SK-N-SH treated with all-trans-retinoic acid at 6 μM for 48 hours (cell line): ENCODE measurements around the gene SLC22A17.

Experiments used
- ATAC-seq: fragments of 200-7000 bp; cut with Tn5 transposase; 3 replicates; pipeline ENCODE4 v1.9.1; 2020; ENCODE audit warnings: mild to moderate bottlenecking, moderate library complexity
- ARNTL ChIP-seq: fragments of 450-650 bp; formaldehyde crosslinking; IDR thresholded peaks from 2 replicates; pipeline ENCODE4 v1.5.0; 2020; ENCODE audit warnings: low read depth, mild to moderate bottlenecking, moderate library complexity, borderline replicate concordance
- BACH2 ChIP-seq: fragments of 250-450 bp; sonication (Bioruptor Pico); IDR thresholded peaks from 2 replicates; pipeline ENCODE4 v1.9.0; 2021; ENCODE audit warnings: mild to moderate bottlenecking, borderline replicate concordance
- CSDC2 ChIP-seq: fragments of 250-450 bp; sonication (Bioruptor Pico); IDR thresholded peaks from 2 replicates; pipeline ENCODE4 v1.5.0; 2020; ENCODE audit warnings: mild to moderate bottlenecking, moderate library complexity
- ESRRG ChIP-seq: fragments of 250-450 bp; sonication (Bioruptor Pico); IDR thresholded peaks from 2 replicates; pipeline ENCODE4 v1.6.1; 2021; ENCODE audit warnings: mild to moderate bottlenecking
- GLIS3 ChIP-seq: fragments of 250-450 bp; sonication (Bioruptor Pico); IDR thresholded peaks from 2 replicates; pipeline ENCODE4 v1.5.0; 2020; ENCODE audit warnings: mild to moderate bottlenecking, moderate library complexity
- ISL1 ChIP-seq: fragments of 250-450 bp; sonication (Bioruptor Pico); IDR thresholded peaks from 2 replicates; pipeline ENCODE4 v2.1.2; 2022; ENCODE audit warnings: mild to moderate bottlenecking, moderate library complexity
- OSR1 ChIP-seq: fragments of 250-450 bp; sonication (Bioruptor Pico); IDR thresholded peaks from 2 replicates; pipeline ENCODE4 v1.8.0; 2022; ENCODE audit warnings: moderate library complexity, mild to moderate bottlenecking, inconsistent platforms
- PPARA ChIP-seq: fragments of 250-450 bp; sonication (Bioruptor Pico); IDR thresholded peaks from 2 replicates; pipeline ENCODE4 v1.5.0; 2020; ENCODE audit warnings: mild to moderate bottlenecking, borderline replicate concordance
- RARB ChIP-seq: fragments of 250-450 bp; sonication (Bioruptor Pico); IDR thresholded peaks from 2 replicates; pipeline ENCODE4 v1.8.0; 2021; ENCODE audit warnings: mild to moderate bottlenecking, moderate library complexity
- SNAI2 ChIP-seq: fragments of 250-450 bp; sonication (Bioruptor Pico); IDR thresholded peaks from 2 replicates; pipeline ENCODE4 v1.5.0; 2020; ENCODE audit warnings: mild to moderate bottlenecking, moderate library complexity
- TCF4 ChIP-seq: fragments of 250-450 bp; sonication (Bioruptor Pico); IDR thresholded peaks from 2 replicates; pipeline ENCODE4 v1.8.0; 2021; ENCODE audit warnings: mild to moderate bottlenecking, moderate library complexity, borderline replicate concordance
- TOX ChIP-seq: fragments of 250-450 bp; sonication (Bioruptor Pico); IDR thresholded peaks from 2 replicates; pipeline ENCODE4 v1.8.0; 2021; ENCODE audit warnings: mild to moderate bottlenecking, moderate library complexity, borderline replicate concordance
- ZC3H10 ChIP-seq: fragments of 250-450 bp; sonication (Bioruptor Pico); IDR thresholded peaks from 2 replicates; pipeline ENCODE4 v1.5.1; 2021; ENCODE audit warnings: mild to moderate bottlenecking, moderate library complexity
- ZFP3 ChIP-seq: fragments of 250-450 bp; sonication (Bioruptor Pico); IDR thresholded peaks from 2 replicates; pipeline ENCODE4 v1.5.0; 2020; ENCODE audit warnings: mild to moderate bottlenecking, moderate library complexity
- ZNF565 ChIP-seq: fragments of 450-650 bp; formaldehyde crosslinking; conservative IDR thresholded peaks from 2 replicates; pipeline ENCODE4 v1.5.0; 2020; ENCODE audit warnings: low read depth, mild to moderate bottlenecking, moderate library complexity
- ZNF70 ChIP-seq: fragments of 450-650 bp; formaldehyde crosslinking; IDR thresholded peaks from 2 replicates; pipeline ENCODE4 v1.5.0; 2020; ENCODE audit warnings: mild to moderate bottlenecking, moderate library complexity
- ZNF8 ChIP-seq: fragments of 450-650 bp; formaldehyde crosslinking; IDR thresholded peaks from 2 replicates; pipeline ENCODE4 v1.5.0; 2020; ENCODE audit warnings: mild to moderate bottlenecking, moderate library complexity
- TF ChIP-seq, protein P1 (sequence below): fragments of 250-450 bp; sonication (Bioruptor Pico); IDR thresholded peaks from 2 replicates; pipeline ENCODE4 v1.5.1; 2021; ENCODE audit warnings: mild to moderate bottlenecking, moderate library complexity
- TF ChIP-seq, protein P2 (sequence below): fragments of 250-450 bp; sonication (Bioruptor Pico); IDR thresholded peaks from 2 replicates; pipeline ENCODE4 v1.8.0; 2020; ENCODE audit warnings: mild to moderate bottlenecking, moderate library complexity, borderline replicate concordance
- TF ChIP-seq, protein P3 (sequence below): fragments of 250-450 bp; sonication (Bioruptor Pico); IDR thresholded peaks from 2 replicates; pipeline ENCODE4 v1.5.0; 2020; ENCODE audit warnings: mild to moderate bottlenecking, moderate library complexity
- TF ChIP-seq, protein P4 (sequence below): fragments of 250-450 bp; sonication (Bioruptor Pico); IDR thresholded peaks from 2 replicates; pipeline ENCODE4 v1.8.0; 2021; ENCODE audit warnings: low read depth, mild to moderate bottlenecking, moderate library complexity, borderline replicate concordance

The SLC22A17 gene

DNA sequence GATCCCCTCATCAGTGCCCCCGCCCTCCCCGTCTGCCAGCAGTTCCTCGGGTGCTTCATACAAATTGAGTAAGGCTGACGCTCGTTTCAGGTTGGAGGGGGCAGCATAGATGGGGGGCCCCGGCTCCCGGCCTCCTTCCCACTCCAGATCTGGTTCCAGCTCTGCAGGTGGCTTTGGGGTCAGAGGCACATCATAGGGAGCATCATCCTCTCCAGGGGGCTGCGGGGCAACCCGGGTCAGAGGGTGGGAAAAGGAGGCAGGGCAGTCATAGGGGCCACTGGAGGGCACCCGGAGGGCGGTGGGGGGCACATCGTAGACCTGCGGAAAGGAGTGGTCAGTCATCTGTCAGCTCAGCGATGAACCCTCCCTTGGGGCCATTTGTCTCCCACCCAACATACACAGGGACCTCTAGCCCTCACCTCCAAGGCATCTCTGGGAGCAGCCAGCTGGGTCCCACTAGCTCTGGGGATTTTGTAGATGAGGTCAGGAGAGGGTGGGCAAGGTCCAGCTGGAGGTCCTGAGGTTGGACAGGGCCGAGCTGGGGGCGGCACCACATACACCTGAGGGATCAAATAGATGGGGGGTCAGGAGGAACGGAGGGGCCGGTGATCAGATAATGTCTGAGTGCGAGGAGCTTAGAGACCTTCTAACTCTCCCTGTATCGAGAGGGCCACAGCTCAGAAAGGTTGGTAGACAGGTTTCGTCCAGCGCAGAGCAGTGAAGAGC, 7.2 kb upstream of the SLC22A17 start:
- no peak for ATAC-seq

DNA sequence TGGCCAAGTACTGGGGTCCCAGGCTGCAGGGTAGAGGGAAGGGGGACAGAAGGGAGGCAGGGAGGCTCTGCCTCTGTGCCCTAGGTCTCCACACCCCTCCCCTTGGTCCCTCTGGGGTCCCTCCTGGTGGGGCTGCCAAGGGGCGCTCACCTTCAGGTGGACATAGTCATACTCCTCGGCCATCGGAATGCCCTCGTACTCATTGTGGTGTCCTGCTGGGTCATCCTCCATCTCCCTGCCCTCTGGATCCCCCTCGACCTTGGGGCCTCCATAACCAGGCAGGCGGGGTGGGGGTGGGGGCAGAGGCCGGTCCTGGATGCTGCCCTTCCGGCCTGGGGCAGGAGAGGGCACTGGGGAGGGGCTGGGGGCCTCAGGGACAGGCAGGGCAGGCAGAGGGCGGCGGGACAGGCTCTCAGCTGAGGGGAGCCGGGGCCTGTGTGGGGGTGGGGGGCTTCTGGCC, 6.5 kb upstream of the SLC22A17 start:
- ATAC-seq, result no peak
- TF ChIP-seq ZC3H10 (CRISPR knock-in tag) (no peak), ARNTL (CRISPR knock-in tag) (no peak), ESRRG (CRISPR knock-in tag) (no peak), ZNF8 (CRISPR knock-in tag) (no peak), ISL1 (no peak), SNAI2 (no peak), TOX (no peak), ZNF70 (no peak), OSR1 (CRISPR knock-in tag) (no peak), GLIS3 (CRISPR knock-in tag) (no peak), ZNF565 (CRISPR knock-in tag) (no peak), TCF4 (no peak), CSDC2 (CRISPR knock-in tag) (no peak), BACH2 (CRISPR knock-in tag) (no peak), PPARA (CRISPR knock-in tag) (no peak), ZFP3 (CRISPR knock-in tag) (no peak)
- TF ChIP-seq, protein P1, sequence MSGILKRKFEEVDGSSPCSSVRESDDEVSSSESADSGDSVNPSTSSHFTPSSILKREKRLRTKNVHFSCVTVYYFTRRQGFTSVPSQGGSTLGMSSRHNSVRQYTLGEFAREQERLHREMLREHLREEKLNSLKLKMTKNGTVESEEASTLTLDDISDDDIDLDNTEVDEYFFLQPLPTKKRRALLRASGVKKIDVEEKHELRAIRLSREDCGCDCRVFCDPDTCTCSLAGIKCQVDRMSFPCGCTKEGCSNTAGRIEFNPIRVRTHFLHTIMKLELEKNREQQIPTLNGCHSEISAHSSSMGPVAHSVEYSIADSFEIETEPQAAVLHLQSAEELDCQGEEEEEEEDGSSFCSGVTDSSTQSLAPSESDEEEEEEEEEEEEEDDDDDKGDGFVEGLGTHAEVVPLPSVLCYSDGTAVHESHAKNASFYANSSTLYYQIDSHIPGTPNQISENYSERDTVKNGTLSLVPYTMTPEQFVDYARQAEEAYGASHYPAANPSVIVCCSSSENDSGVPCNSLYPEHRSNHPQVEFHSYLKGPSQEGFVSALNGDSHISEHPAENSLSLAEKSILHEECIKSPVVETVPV, result no peak
- TF ChIP-seq, protein P2, sequence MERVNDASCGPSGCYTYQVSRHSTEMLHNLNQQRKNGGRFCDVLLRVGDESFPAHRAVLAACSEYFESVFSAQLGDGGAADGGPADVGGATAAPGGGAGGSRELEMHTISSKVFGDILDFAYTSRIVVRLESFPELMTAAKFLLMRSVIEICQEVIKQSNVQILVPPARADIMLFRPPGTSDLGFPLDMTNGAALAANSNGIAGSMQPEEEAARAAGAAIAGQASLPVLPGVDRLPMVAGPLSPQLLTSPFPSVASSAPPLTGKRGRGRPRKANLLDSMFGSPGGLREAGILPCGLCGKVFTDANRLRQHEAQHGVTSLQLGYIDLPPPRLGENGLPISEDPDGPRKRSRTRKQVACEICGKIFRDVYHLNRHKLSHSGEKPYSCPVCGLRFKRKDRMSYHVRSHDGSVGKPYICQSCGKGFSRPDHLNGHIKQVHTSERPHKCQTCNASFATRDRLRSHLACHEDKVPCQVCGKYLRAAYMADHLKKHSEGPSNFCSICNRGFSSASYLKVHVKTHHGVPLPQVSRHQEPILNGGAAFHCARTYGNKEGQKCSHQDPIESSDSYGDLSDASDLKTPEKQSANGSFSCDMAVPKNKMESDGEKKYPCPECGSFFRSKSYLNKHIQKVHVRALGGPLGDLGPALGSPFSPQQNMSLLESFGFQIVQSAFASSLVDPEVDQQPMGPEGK (CRISPR knock-in tag), result no peak
- TF ChIP-seq, protein P3, sequence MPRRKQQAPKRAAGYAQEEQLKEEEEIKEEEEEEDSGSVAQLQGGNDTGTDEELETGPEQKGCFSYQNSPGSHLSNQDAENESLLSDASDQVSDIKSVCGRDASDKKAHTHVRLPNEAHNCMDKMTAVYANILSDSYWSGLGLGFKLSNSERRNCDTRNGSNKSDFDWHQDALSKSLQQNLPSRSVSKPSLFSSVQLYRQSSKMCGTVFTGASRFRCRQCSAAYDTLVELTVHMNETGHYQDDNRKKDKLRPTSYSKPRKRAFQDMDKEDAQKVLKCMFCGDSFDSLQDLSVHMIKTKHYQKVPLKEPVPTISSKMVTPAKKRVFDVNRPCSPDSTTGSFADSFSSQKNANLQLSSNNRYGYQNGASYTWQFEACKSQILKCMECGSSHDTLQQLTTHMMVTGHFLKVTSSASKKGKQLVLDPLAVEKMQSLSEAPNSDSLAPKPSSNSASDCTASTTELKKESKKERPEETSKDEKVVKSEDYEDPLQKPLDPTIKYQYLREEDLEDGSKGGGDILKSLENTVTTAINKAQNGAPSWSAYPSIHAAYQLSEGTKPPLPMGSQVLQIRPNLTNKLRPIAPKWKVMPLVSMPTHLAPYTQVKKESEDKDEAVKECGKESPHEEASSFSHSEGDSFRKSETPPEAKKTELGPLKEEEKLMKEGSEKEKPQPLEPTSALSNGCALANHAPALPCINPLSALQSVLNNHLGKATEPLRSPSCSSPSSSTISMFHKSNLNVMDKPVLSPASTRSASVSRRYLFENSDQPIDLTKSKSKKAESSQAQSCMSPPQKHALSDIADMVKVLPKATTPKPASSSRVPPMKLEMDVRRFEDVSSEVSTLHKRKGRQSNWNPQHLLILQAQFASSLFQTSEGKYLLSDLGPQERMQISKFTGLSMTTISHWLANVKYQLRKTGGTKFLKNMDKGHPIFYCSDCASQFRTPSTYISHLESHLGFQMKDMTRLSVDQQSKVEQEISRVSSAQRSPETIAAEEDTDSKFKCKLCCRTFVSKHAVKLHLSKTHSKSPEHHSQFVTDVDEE (CRISPR knock-in tag), result no peak
- TF ChIP-seq, protein P4, sequence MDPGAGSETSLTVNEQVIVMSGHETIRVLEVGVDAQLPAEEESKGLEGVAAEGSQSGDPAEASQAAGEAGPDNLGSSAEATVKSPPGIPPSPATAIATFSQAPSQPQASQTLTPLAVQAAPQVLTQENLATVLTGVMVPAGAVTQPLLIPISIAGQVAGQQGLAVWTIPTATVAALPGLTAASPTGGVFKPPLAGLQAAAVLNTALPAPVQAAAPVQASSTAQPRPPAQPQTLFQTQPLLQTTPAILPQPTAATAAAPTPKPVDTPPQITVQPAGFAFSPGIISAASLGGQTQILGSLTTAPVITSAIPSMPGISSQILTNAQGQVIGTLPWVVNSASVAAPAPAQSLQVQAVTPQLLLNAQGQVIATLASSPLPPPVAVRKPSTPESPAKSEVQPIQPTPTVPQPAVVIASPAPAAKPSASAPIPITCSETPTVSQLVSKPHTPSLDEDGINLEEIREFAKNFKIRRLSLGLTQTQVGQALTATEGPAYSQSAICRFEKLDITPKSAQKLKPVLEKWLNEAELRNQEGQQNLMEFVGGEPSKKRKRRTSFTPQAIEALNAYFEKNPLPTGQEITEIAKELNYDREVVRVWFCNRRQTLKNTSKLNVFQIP (CRISPR knock-in tag), result no peak

More for the DNA sequence above, 7.2 kb upstream of the SLC22A17 start:
- TF ChIP-seq CSDC2 (CRISPR knock-in tag) (no peak), PPARA (CRISPR knock-in tag) (no peak), ZNF565 (CRISPR knock-in tag) (no peak)
- TF ChIP-seq, protein P4 (CRISPR knock-in tag), result no peak

DNA sequence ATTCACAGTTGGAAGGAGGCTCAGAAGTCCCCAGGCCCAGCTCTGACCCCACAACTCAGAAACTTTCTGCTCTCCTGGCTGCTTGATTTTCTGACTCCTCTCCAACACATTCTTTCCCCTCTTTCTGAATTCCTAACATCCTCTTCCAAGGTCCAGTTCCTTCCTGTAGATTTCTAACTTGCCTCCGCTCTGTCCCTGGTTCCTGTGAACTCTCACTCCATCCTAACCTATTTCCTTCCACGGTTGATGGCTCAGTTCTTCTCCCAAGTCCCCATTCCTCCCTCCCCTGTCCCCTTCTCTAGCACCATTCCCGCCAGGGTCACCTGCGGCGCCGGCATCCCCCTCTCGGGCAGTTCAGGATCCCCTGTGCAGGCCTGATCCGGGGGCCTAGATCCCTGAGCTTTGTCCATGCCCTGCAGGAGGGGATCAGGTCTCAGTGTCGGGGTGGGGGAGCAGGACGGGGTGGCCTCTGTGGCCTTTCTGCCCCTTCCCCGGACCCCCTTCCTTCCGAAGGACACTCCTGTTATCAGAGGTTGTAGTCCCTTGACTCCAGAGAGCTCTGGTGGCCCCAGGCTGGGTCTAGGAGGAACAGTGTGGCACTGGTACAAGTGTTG, 6.0 kb upstream of the SLC22A17 start:
- no peak for ATAC-seq
- TF ChIP-seq RARB (CRISPR knock-in tag) (no peak), ARNTL (CRISPR knock-in tag) (no peak), ZFP3 (CRISPR knock-in tag) (no peak)
- TF ChIP-seq, protein P4 (CRISPR knock-in tag), result no peak
- TF ChIP-seq, protein P3 (CRISPR knock-in tag), result no peak
